K562 (cell line): ENCODE results near the gene IL1RL1. TPM values are rescaled to one million over a fixed set of nuclear protein-coding genes. Genes with fewer than 3 reads are reported as not detected.

Experiments
- ATAC-seq: fragments of 200-7000 bp; cut with Tn5 transposase; 3 replicates; pipeline ENCODE4 v1.9.1; 2020; ENCODE audit warnings: moderate library complexity
- BruUV-seq: library from RNA; stranded (reverse); fragments of 400-500 nt; replicated peaks from 2 replicates; lab custom pipeline; 2021; lab: Mats Ljungman, UMichigan
- CTCF ChIA-PET: fragments of 300-600 bp; formaldehyde crosslinking; extraction: SDS; loops from one replicate; lab custom pipeline; 2021; ENCODE audit warnings: low intra/inter-chr PET ratio; lab: Yijun Ruan, JAX
- POLR2A ChIA-PET: fragments of 300-600, 350-650 bp; sonication (Branson Sonifier 250); formaldehyde crosslinking; extraction: SDS; loops from one replicate; lab custom pipeline; 2021; ENCODE audit warnings: antibody characterized with exemption, inconsistent platforms; lab: Yijun Ruan, JAX
- DNase-seq, 4 experiments: peaks; one replicate each; pipeline versions ENCODE4 v3.0.0 to v3.0.0-alpha.2; 2011 to 2018; ENCODE audit warnings: low spot score in 3 of 4, mixed read lengths in 3 of 4; ENCODE audit errors: extremely low read depth in 1 of 4
- FAIRE-seq: peaks from 2 replicates; lab custom pipeline; 2011; peaks lifted over from hg19 to GRCh38; lab: Jason Lieb, UNC
- H2AFZ ChIP-seq: 2 replicates; pipeline ENCODE4 v1.6.0; 2011; ENCODE audit warnings: low read depth, low read length, control low read depth, inconsistent platforms
- H3K27ac ChIP-seq: fragments of 200-600 bp; 3 replicates; pipeline ENCODE4 v1.8.0; 2011; ENCODE audit warnings: low read depth, mild to moderate bottlenecking, control low read depth, inconsistent platforms, low read length, moderate library complexity, mixed read lengths; ENCODE audit errors: extremely low read depth
- H3K27me3 ChIP-seq, 2 experiments: fragments of 300-600 bp in 1 of 2; 2 replicates in 1 of 2; 3 replicates in 1 of 2; pipeline versions ENCODE4 v1.6.0 to v1.8.0; 2011; ENCODE audit warnings: inconsistent platforms in 2 of 2, low read length in 2 of 2, mild to moderate bottlenecking in 1 of 2, mixed read lengths in 1 of 2, moderate library complexity in 1 of 2; ENCODE audit not compliant: control insufficient read depth in 2 of 2, insufficient read depth in 2 of 2
- H3K36me3 ChIP-seq: fragments of 300-600 bp; 3 replicates; pipeline ENCODE4 v1.8.0; 2011; ENCODE audit warnings: mild to moderate bottlenecking, low read length, inconsistent platforms; ENCODE audit not compliant: control insufficient read depth, insufficient read depth
- H3K4me1 ChIP-seq, 2 experiments: fragments of 200-600 bp in 1 of 2; replicated peaks in 1 of 2; 2 replicates in 1 of 2; 3 replicates in 1 of 2; pipeline versions ENCODE4 v1.5.1 to v1.8.0; 2011; ENCODE audit warnings: inconsistent platforms in 2 of 2, low read length in 2 of 2, mild to moderate bottlenecking in 1 of 2, mixed read lengths in 1 of 2, moderate library complexity in 1 of 2; ENCODE audit not compliant: control insufficient read depth in 2 of 2, insufficient read depth in 2 of 2
- H3K4me2 ChIP-seq: 2 replicates; pipeline ENCODE4 v1.6.1; 2011; ENCODE audit warnings: low read length, control low read depth, inconsistent platforms, mixed read lengths; ENCODE audit not compliant: insufficient read depth
- H3K4me3 ChIP-seq: fragments of 200-600 bp; sonication (generic), shearing (Covaris generic); 2 replicates; pipeline ENCODE4 v1.5.1; 2016; ENCODE audit warnings: control low read depth, inconsistent platforms
- H3K79me2 ChIP-seq: fragments of 200-600 bp; 3 replicates; pipeline ENCODE4 v1.8.0; 2011; ENCODE audit warnings: low read length, inconsistent platforms; ENCODE audit not compliant: control insufficient read depth, insufficient read depth
- H3K9ac ChIP-seq, 2 experiments: 2 replicates each; pipeline versions ENCODE4 v1.6.0 to v1.6.1; 2011; ENCODE audit warnings: low read depth in 2 of 2, low read length in 2 of 2, control low read depth in 1 of 2, inconsistent platforms in 1 of 2, mild to moderate bottlenecking in 1 of 2, mixed read lengths in 1 of 2; ENCODE audit not compliant: insufficient read depth in 1 of 2
- H3K9me1 ChIP-seq: one replicate; pipeline ENCODE4 v1.6.0; 2011; ENCODE audit warnings: inconsistent platforms, mild to moderate bottlenecking, low read length, moderate library complexity; ENCODE audit not compliant: control insufficient read depth, insufficient read depth
- H3K9me3 ChIP-seq: replicated peaks from 2 replicates; pipeline ENCODE4 v1.5.1; 2011; ENCODE audit warnings: low read depth, low read length, inconsistent platforms; ENCODE audit not compliant: control insufficient read depth, insufficient read depth
- H4K20me1 ChIP-seq: replicated peaks from 2 replicates; pipeline ENCODE4 v1.6.1; 2011; ENCODE audit warnings: low read length, inconsistent platforms, mixed read lengths; ENCODE audit not compliant: control insufficient read depth, insufficient read depth
- GATAD2A ChIP-seq: fragments of 450-650 bp; IDR thresholded peaks from 2 replicates; pipeline ENCODE4 v1.6.1; 2017
- NONO ChIP-seq, 2 experiments: fragments of 200-400 bp in 1 of 2; fragments of 450-650 bp in 1 of 2; formaldehyde crosslinking in 1 of 2; IDR thresholded peaks; 2 replicates each; pipeline ENCODE4 v1.6.1; 2017; ENCODE audit warnings: low read depth in 2 of 2, mild to moderate bottlenecking in 2 of 2, moderate library complexity in 2 of 2, low read length in 1 of 2
- POLR2G ChIP-seq: fragments of 200-400 bp; formaldehyde crosslinking; IDR thresholded peaks from 2 replicates; pipeline ENCODE4 v1.6.1; 2017; ENCODE audit warnings: low read depth, mild to moderate bottlenecking, antibody characterized with exemption, low read length, moderate library complexity
- SMARCA4 ChIP-seq: fragments of 450-650 bp; IDR thresholded peaks from 2 replicates; pipeline ENCODE4 v1.6.1; 2016
- USF1 ChIP-seq: sonication (generic); formaldehyde crosslinking; IDR thresholded peaks from 2 replicates; pipeline ENCODE4 v1.9.0; 2022; ENCODE audit warnings: mild to moderate bottlenecking, missing genetic modification reagents
- ZFP1 ChIP-seq: fragments of 450-650 bp; formaldehyde crosslinking; IDR thresholded peaks from 2 replicates; pipeline ENCODE4 v1.4.0; 2020; ENCODE audit warnings: mild to moderate bottlenecking, mixed read lengths
- ZNF57 ChIP-seq: fragments of 450-650 bp; formaldehyde crosslinking; IDR thresholded peaks from 2 replicates; pipeline ENCODE4 v1.4.0; 2020; ENCODE audit warnings: mild to moderate bottlenecking, moderate library complexity
- ZNF584 ChIP-seq: fragments of 200-800 bp; sonication (Bioruptor generic); IDR thresholded peaks from 2 replicates; pipeline ENCODE4 v1.6.1; 2016; ENCODE audit warnings: low read depth, mild to moderate bottlenecking, missing genetic modification characterization, missing compliant biosample characterization
- WGBS: fragments of 100-300 bp; shearing (Covaris generic); methylation state at CpG from one replicate; pipeline ENCODE4 v1.1.6; 2016; ENCODE audit warnings: low coverage, mixed read lengths; ENCODE audit not compliant: insufficient coverage; ENCODE audit errors: missing lambda C conversion rate; 5-methylcytosine and 5-hydroxymethylcytosine counted together
- in situ Hi-C: fragments of 300-500 bp; cut with MboI; formaldehyde crosslinking; loops from 4 replicates; pipeline ENCODE4 v1.15.0; 2018; ENCODE audit warnings: inconsistent platforms, mixed read lengths
- intact Hi-C: fragments of 100-400 bp; cut with micrococcal nuclease; formaldehyde crosslinking; loops from 2 replicates; pipeline ENCODE4 v1.14.2; 2022
- polyA plus RNA-seq, 8 experiments: library from polyadenylated mRNA; depleted of rRNA in 4 of 8; stranded (reverse) in 5 of 8; unstranded in 3 of 8; fragments of >200 nt; fragmentation: Nextera tagmentation in 2 of 8; fragmentation: Illumina TruSeq in 1 of 8; extraction: Ambion mirVana in 2 of 8; extraction: Trizol in 1 of 8; gene quantifications; 2 replicates each; pipeline versions ENCODE4 v1.2.1 to v1.2.3, GENCODE V29; 2011 to 2014; ENCODE audit warnings: inconsistent platforms in 1 of 8, missing spikeins in 1 of 8
- total RNA-seq, 7 experiments: library from RNA; depleted of rRNA in 6 of 7; stranded (reverse); fragments of >200 nt in 6 of 7; fragmentation: Illumina TruSeq in 2 of 7; extraction: Trizol in 2 of 7; gene quantifications; 2 replicates each; pipeline versions ENCODE4 v1.2.1 to v1.2.3, GENCODE V29; 2011 to 2021; ENCODE audit warnings: low replicate concordance in 1 of 7

The IL1RL1 gene
- total and polyA plus RNA-seq, 9 of the 15 experiments (the other 6 are each of a cell fraction or from before 2014, with no cell fraction given): 0.06 to 3.3 (median 0.59) TPM

- BruUV-seq: no TSS peak
- ChIA-PET CTCF (no interaction called here), POLR2A (no interaction called here)
- Histone ChIP-seq H3K79me2 (no peaks in the 10 kb centered on the region), H2AFZ (no peak overlapping the region), H3K27me3 (peaks cover 0 to 19% of the 10 kb centered on the region in 2 experiments; a peak in 3 of 5 replicates), H3K9me3 (no peaks in the 10 kb centered on the region), H3K36me3 (no peaks in the 10 kb centered on the region), H3K27ac (no peak overlapping the region), H3K9me1 (no peaks in the 10 kb centered on the region), H4K20me1 (no peaks in the 10 kb centered on the region), H3K4me1 (no peaks in the 10 kb centered on the region; a peak in 1 of 5 replicates), H3K4me2 (no peak overlapping the region), H3K9ac (no peak overlapping the region), H3K4me3 (no peak overlapping the region)
- in situ Hi-C loops: no loop called here
- TF ChIP-seq SMARCA4 (no peak), POLR2G (no peak), ZNF57 (CRISPR knock-in tag) (no peak), ZFP1 (CRISPR knock-in tag) (no peak), NONO (IDR thresholded peaks at IDR 0.05; ENCODE audit: low read depth in 2 of 2, low read length in 1 of 2) (no peak), GATAD2A (no peak), USF1 (CRISPR knock-in tag) (no peak), ZNF584 (CRISPR knock-in tag) (no peak)
- DNase-seq: no peak
- FAIRE-seq: no peak
- ATAC-seq: no peak
- 29% methylated on average over 4 of the region's 4 CpGs for WGBS
- intact Hi-C loops: no loop called here
Measured at GRCh38 chr2:102268510-102269199, 42.7 kb upstream of the IL1RL1 start.
